HG02623 (cell line): Measurements from ENCODE around the gene ABAT.

Experiments
- ATAC-seq: cut with Tn5 transposase; IDR thresholded peaks from one replicate; pipeline ENCODE4 v1.9.1; 2021; ENCODE audit warnings: moderate library complexity; ENCODE audit not compliant: unreplicated experiment

Gene ABAT

DNA sequence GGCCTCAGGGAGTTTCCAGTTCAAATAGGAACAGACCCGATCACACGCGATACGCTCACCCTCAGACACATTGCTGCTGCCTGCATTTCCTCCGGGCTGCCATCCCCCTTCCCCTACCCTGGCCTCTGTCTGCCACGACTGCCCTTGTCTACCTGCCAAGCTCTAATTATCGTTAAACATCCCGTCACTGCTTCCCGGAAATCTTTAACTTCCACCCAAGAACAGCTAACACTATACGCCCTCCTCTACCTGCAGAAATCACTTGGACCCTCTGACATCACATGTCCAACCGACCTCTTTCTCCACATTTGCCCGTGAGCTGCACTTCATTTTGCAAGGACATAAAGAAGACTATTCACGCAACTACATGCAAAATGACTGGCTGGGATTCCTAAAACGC, 40.4 kb downstream of the ABAT start:
- no peak for ATAC-seq

DNA sequence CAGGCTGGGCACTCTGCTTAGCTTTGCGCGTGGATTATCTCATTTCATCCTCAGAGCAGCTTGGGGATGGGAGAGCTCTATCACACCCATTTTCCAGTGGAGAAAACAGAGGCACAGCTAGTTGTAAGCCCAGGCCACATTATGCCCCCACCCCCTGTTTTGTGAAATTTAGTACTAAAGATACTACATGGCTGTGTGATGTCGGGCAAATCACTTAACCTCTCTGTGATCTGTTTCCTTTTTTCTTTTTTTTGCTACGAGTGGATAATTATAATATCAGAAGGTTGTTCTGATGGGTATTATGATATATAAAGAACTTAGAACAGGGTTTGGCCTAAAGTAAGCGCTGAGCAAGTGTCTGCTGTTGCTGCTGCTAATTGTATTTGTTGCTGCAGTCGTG, 41.6 kb downstream of the ABAT start:
- ATAC-seq: no peak

DNA sequence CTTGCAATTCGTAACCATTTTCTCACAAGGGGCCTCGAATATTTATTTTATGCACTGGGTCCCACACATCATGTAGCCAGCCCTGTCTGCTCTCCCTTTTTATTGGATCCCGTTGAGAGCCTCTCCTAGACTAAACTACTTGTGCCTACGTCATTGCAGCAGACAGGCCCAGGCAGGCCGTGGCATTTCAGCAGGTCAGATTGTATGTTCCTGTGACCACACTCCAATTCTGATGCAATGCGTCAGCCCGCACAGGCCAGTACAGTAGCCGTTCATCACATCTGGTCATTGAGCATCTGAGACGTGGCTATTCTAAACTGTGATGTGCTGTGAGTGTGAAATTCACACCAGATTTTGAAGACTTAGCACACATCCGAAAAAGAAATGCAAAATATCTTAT, 42.2 kb downstream of the ABAT start:
- no peak for ATAC-seq

DNA sequence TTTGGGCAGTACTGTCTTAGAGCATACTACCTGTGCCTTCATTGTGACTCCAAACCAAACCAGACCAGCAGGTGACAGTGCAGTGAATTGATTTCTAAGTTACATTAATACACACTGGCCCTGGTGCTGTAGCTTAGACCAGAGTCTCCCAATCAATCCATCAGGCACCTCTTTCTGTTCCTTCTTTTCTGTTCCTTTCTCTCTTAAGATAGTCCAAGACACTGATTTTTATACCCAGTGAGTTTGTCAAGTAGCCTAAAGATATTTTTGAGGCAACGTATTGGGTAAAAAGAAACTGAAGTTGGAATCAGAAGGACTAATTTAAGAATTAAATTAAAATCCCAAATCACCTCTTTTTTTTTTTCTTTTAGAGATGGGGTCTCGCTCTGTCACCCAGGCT, 43.1 kb downstream of the ABAT start:
- no peak for ATAC-seq

DNA sequence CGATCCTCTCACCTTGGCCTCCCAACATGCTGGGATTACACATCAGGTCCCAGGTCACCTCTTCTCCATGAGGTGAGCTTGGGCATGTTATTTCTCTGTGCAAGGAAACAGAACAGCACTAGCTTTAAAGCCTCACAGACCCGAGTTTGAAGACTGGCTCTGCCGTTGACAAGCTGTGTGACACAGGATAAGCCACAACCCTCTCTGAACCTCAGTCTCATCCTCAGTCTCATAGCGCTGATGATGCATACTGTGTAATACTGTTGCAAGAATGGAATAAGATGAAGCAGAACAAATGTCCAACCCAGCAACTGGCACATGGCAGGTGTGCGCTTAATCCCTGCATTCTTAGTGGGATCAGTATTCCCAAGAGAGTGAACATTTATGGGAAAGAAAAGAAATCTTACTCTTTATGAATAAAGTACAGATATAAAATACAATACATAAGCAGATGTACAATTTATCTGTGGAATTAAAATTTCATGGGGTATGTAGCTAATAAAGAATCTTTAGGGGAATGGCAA, 43.5 kb downstream of the ABAT start:
- ATAC-seq: no peak

DNA sequence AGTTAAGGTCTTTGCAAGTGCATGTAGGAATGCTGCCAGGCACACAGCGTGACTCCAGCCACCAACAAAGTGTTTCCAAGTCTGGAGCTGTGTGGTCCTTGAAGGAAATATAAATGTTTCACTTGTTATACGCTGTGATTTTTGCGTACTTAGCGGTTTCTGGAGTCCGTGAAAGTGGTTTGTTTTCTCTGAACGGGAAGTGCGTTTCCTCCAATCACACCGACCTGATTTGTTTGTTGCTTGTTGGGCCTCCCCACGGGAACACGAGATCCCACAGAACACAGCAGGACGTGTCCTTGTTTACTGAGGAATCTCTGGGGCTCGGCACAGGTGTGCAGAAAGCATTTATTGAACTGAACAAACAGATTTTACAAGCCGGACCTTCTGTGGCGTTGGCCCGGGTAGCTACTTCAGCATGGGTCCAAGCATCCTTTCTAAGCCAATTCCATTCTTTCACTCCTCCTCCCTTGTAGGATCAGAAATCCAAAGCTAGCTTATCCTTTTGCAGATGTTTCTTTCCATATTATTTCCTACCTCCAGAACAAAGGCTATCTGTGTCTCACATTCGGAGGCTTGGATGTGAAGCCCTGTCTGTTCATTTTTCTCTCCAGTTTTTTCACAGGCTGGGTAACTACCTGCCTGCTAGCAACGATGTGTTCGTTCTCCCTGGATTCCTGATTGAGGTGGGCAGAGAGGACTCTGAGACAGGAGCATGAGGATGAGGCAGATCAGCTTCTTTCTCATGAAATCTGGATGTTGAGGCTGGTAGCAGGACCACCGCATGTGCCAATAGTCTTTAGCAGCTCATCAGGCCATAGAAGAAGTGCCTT, 44.6 kb downstream of the ABAT start:
- no peak for ATAC-seq

DNA sequence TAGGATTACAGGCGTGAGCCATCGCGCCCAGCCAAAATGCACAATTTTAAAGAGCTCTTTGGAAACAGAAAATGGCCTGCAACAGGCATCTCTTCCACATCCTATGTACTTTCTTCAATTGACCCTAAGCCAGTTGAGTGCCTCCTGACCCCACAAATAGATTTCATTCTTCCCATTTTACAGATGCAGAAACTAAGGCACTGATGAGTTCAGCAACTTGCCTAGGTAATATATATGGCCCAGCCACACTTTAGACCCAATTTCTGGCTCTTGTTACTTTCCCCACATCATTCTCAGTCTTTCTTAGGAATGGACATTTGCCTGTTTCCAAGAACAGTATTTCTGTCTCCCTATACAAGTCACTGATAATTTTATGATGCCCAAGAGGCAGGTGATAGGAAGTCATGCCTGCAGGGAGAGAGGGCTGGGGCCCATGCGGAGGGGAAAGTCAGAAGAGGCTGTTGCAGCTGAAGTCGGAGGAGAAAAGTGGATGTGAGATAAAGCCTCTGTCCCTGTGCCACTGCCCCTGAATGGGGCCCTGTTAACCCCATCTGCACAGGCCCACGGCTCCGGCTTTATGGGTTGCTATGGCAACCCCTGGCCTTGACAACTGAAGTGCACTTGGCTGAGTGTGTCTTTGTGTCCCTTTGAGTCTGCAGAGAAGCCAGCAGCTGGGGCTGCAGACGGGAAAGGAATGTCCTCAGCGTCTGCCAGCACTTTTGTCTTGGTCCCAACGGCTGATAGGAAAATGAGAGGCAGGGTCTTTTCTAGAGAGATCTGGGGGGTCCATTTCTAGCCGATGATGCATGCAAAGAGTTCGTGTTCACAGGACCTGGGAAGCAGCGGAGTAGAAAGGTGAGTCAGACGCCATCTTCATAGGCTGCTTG, 45.9 kb downstream of the ABAT start:
- ATAC-seq: no peak

DNA sequence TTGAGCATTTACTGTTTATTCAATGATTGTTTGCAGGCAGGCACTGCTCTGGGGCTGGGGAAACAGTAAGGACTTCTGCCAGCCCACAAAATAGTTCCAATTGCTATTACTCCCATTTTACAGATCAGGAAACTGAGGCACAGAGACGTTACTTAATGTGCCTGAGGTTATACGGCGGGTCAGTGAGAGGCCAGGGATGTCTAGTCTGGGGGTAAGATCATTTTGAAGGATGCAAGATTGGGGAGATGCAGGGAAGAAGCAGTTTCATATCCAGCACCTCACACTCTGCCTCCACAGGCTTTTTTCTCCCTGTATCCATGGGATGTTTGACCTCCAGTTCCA, 46.5 kb downstream of the ABAT start:
- ATAC-seq: no peak

DNA sequence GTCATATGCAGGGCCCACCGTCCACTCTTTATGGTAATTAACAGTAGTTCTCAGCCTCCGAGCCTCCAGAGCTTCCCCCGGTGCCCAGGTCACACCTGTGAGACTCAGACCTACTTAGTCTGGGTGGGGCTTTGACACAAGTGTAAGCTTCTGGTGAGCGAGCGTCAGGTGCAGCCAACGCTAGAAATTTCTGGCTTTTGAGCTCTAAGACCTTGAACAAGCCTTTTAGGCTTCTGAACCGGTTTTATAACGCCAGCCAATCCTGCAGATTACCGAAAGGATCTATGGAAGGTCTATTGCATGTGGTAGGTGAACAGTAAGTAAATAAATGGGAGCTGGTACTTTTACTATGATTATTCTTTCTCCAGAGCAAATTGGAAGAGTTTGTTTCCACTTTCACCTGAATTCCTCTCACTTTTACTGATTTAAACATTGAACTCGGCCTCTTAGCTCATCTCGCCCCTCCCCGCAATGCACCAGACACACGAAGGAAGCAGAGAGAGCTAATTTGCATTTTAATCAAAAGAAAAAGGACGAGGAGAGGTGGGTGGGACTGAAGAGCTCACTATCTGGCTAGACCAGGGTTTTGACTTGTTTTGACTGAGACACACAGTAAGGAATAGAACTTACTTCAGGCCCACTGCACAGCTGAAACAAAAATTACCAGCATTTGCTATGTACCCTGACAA, 47.1 kb downstream of the ABAT start:
- ATAC-seq: no peak

DNA sequence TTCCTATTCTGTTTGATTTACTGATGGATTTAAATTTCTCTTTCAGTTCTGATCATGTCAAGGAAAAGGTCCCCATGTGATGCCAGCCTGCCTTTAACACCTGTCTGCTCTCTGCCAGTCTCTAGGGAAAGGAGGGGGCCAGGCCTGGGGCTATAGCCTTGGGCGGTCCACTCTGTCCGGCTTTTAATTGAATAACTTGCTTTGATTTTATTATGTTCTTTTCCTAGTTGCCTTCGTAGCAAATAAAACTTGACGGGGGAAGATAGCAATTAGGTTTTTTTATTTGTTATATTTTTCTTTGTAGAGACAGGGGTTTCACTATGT, 47.6 kb downstream of the ABAT start:
- no peak for ATAC-seq

DNA sequence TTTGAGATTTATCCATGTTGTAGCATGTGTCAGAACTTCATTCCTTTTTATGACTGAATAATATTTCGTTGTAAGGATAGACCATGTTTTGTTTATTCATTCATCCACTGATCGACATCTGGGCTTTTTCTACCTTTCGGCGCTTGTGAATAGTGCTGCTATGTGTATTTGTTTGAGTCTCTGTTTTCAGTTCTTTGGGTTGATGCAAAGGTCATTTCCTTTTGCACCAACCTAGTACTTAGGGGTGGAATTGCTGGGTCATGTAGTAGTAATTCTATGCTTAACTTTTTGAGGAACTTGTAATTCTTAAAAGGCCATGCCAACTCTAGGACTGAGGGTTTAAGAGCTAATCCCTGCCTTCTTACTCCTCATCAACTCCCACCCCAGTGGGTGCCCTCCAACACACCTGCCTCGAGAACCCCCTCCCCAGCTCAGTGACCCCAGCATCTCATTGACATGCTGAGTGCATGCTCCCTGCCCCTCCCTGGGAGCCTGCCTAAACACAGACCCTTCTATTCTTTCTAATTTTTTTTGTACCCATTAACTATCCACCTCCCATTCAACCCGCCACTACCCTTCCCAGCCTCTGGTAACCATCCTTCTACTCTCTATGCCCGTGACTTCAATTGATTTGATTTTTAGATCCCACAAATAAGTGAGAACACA, 51.2 kb downstream of the ABAT start:
- no peak for ATAC-seq

DNA sequence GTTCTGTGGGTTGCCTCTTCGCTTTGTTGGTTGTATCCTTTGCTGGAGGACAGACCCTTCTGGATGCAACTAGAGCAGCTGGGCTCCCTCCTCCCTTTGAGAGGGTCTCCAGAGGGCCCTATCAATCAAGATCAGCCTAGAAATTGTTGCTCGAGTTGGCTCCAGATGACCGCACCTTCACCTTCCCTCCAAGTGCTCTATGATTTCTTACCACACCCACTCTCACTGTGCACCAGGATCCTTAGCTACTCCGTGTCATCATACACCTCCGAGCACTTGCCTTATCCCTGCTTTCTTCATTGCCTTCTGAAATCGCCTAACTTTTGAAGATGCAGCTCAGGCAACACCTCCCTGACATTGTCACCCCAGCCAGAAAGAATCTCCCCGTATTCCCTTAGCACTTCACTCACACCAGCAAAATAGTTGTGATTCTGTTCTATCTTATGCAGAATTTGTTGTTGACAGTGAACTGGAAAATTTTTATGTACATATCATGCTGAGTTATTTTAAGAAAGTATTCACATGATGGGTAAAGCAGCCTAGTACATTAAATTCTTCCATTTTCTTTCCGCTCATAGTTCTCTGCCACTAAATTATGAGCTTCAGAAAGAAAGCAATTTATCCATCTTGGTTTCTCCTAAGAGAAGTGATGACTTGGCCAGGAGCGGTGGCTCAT, 52.9 kb downstream of the ABAT start:
- no peak for ATAC-seq

DNA sequence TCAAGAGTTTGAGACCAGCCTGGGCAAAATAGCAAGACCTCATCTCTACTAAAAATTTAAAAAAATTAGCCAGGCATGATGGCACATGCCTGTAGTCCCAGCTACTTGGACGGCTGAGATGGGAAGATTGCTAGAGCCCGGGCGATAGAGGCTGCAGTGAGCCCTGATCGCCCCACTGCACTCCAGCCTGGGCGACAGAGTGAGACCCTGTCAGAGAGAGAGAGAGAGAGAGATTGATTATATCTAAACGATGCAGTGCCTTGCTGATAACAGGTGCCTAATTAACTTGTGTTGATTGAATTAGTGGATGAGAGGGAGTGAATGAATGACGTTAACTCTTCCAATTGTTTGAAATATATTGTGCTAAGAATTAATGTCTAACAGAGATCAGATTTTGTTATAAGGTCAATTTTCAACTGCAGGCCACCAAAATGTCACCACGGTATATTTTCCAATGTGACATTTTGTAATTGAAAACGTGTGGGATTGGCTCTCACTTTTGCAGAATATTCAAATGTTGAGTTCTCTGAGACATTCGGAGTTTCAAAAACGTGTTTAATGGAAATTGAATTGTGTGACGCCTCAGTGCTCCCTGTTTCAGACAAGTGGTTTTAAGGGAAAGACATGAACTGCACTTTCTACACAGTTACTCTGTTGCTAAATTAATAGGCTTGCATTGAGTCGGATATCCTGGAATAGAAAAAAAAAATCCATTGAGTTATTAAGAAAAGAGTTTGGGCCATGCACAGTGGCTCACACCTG, 53.6 kb downstream of the ABAT start:
- ATAC-seq: no peak

DNA sequence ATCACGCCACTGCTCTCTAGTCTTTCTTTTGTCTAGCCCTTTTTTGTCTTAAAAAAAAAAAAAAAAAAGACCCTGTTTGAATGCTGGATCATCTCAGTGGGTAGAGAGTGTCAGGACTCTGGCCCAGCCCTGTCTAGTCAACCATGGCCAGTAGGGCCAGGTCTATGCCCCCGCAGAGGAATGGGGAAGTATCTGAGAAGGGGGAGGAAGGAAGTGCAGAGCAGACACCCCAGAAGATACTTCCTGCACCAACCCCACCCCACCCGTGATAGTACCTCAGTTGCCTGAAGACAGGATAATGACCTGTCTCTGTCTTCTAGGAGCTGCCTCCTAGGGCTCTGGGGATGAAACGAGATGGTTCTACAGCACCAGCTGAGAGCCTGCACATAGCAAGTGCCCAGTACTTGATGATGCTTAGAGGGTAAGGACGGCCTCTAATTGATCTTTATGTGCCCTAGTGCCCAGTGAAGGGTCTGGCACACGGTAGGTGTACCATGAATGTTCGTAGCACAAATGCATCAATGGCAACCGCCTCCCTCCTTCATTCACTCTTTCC, 55.4 kb downstream of the ABAT start:
- no peak for ATAC-seq

DNA sequence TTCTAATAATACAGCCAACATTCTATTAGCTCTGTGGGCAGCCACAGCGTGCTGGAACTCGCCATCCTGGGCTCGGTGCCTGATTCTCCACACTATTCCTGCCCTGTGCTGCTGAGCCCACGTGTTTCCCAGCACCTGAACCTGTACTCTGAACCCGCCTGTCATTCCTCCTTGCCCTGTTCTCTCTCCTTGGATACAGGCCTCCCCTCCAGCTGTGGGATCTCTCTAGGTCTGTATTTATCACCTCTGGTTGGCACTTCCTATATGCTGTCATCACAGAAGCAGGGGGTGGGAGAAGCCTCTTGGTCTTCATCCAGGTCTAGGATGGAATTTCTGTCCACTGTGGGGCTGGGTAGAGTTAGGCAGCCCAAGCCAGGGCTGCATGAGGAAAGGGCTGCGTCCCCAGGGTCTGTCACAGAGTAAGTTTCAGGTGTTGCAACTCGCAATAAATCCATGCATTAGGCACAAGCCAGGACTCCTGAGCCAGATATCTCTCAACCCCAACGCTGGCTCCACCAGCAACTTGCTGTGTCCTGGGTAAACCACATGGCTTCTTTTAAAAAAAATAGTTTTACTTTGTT, 56.0 kb downstream of the ABAT start:
- ATAC-seq: no peak

DNA sequence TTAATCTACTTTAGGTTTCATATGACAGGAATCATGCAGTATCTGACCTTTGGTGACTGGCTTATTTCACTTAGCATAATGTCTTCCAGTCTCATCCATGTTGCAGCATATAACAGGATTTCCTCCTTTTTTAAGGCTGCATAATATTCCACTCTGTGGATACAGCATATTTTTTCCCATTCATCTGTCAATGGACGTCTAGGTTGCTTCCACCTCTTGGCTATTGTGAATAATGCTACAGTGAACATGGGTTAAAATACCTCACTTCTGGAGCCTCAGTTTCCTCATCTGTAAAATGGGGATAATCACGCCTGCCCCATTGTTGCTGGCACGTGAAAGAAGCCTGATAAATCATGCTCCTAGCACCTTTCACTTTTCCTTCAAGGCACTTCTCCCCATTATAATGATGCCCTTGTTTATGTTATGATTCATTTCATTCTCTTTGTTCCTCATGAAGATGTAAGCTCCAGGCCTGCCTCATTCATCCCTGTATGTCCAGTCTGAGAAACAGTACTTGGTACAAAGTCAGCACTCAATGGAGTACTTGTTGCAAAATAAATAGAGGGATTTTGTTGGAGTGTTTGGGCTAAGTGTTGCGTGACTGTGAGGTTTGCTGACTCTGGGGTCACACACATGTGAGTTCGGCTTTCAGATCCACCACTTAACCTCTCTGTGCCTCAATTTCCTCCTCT, 59.6 kb downstream of the ABAT start:
- ATAC-seq: no peak

DNA sequence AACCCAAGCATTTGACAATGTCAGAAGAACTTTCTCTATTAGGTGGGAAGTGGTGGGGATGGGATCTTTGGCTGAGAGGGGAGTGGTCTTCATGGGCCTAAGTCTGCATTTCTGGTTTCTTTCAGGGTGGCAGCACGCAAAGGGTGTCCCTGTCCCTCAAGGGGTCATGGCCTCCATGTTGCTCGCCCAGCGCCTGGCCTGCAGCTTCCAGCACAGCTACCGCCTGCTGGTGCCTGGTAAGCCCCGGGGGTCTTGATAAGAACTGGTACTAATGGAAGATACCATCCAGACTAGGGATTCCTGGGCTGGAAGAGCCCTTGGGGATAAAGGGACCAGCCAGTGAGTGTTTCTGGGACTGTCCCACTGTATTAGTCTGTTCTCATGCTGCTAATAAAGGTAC, 61.2 kb downstream of the ABAT start:
- no peak for ATAC-seq

DNA sequence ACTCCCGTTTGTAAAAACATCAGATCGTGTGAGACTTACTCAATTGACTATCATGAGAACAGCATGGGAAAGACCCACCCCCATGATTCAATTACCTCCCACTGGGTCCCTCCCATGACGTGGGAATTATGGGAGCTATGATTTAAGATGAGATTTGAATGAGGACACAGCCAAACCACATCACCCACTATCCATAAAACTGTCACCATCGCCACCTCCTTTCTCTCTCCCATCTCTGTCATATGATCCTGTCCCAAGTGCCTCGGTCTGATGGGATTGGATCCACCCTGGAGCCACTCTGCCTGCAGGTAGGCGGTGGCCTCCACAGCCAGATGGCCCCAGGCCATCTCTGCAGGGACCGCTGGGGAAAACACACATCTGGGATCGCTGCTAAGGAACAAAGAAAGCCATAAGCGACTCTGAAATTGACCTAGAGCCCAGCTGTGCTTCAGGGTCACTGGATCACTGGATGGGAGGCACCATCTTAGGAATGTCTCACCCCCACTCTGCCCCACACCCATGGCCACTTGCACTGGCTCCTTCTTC, 61.8 kb downstream of the ABAT start:
- no peak for ATAC-seq
